ENCODE data around the gene BLTP2. TPM values are rescaled to one million over a fixed set of nuclear protein-coding genes. Genes with fewer than 3 reads are reported as not detected.

Gene BLTP2
- total RNA-seq, 1 experiment from 2014 or later = 137 TPM

- no peak for DNase-seq
- Histone ChIP-seq H4K5ac (ENCODE audit: insufficient read length, low read depth, low read length) (no peak overlapping the region), H4K20me1 (ENCODE audit: control insufficient read depth, insufficient read depth, insufficient read length) (no peaks in the 10 kb centered on the region), H2BK20ac (ENCODE audit: low read depth, low read length, poor library complexity, severe bottlenecking) (no peak overlapping the region), H3K27ac (ENCODE audit: insufficient read length, low read depth, low read length) (no peak overlapping the region), H2BK120ac (ENCODE audit: low read depth, low read length, poor library complexity, severe bottlenecking) (no peak overlapping the region), H3K4me2 (ENCODE audit: insufficient read depth, insufficient read length, low read length) (peak overlapping the region; percentile 74), H4K91ac (ENCODE audit: insufficient read length, low read depth, low read length) (no peak overlapping the region), H3K4ac (ENCODE audit: low read depth, low read length) (no peak overlapping the region), H2BK5ac (ENCODE audit: insufficient read length, low read length) (no peak overlapping the region), H3K23me2 (ENCODE audit: insufficient read length, low read depth, low read length, poor library complexity, severe bottlenecking) (peaks cover 12% of the 10 kb centered on the region), H3K4me1 (ENCODE audit: insufficient read depth, low read length) (no peaks in the 10 kb centered on the region), H3K9ac (ENCODE audit: extremely low read depth, insufficient read length, low read length) (peak overlapping the region; percentile 84), H3K56ac (ENCODE audit: insufficient read length, low read depth, low read length) (no peak overlapping the region), H4K8ac (replicated peaks; ENCODE audit: insufficient read length, low read depth, low read length) (no peak overlapping the region), H3K27me3 (ENCODE audit: insufficient read depth, low read length) (no peaks in the 10 kb centered on the region), H3K9me3 (ENCODE audit: control insufficient read depth, low read depth, low read length) (no peaks in the 10 kb centered on the region), H2AFZ (ENCODE audit: low read length) (no peak overlapping the region), H3K79me2 (ENCODE audit: insufficient read depth, low read length) (no peaks in the 10 kb centered on the region; the same call in 1 of the 2 replicates), H3K23ac (ENCODE audit: insufficient read length, low read depth, low read length) (no peak overlapping the region), H3K18ac (ENCODE audit: insufficient read length, low read depth, low read length) (no peak overlapping the region), H3K79me1 (ENCODE audit: insufficient read depth, low read depth, low read length, poor library complexity, severe bottlenecking) (no peaks in the 10 kb centered on the region), H3K14ac (ENCODE audit: insufficient read depth, low read length) (no peak overlapping the region), H2BK12ac (ENCODE audit: insufficient read length, low read depth, low read length) (no peak overlapping the region), H3T11ph (ENCODE audit: low read length) (no peak overlapping the region), H2AK5ac (ENCODE audit: insufficient read length, low read length) (no peak overlapping the region), H2BK15ac (ENCODE audit: low read depth, low read length) (no peak overlapping the region)
- no peak for TF ChIP-seq CTCF (conservative IDR thresholded peaks at IDR 0.05)
- WGBS (ENCODE audit: extremely low coverage, insufficient read length, low lambda C conversion rate) = no CpG with 5 or more reads among the region's 5 CpGs
- Mint-ChIP-seq H3K4me3 (peak overlapping the region; percentile 94 to 97), H3K27me3 (ENCODE audit: low read depth) (no peaks in the 10 kb centered on the region), H3K27ac (peak overlapping the region in 2 of 3 experiments; percentile 99; a peak in 6 of 7 replicates), H3K9me3 (no peaks in the 10 kb centered on the region), H3K36me3 (ENCODE audit: insufficient read depth in 1 of 3, low read depth in 3 of 3) (peaks cover 12 to 29% (median 28%) of the 10 kb centered on the region in 3 experiments; a peak in 6 of 7 replicates), H3K4me1 (peaks cover 16% of the 10 kb centered on the region in 2 experiments)
Measured at GRCh38 chr17:28597606-28598383, 47.2 kb downstream of the BLTP2 start.

Other genes starting within 250 kb of the BLTP2 start
- gene SLC46A1, start 238.9 kb downstream of the BLTP2 start, total RNA-seq (2021) = 8.7 and 9.1 TPM in 2 replicates
- not detected in 2 replicates for gene SLC13A2, start 171.5 kb downstream of the BLTP2 start, total RNA-seq (2021)
- not detected in 2 replicates for gene FOXN1, start 138.8 kb downstream of the BLTP2 start, total RNA-seq (2021)
- 36.9 and 38.3 TPM in 2 replicates for gene UNC119, start 92.5 kb downstream of the BLTP2 start, total RNA-seq (2021)
- gene PIGS, start 73.6 kb downstream of the BLTP2 start, total RNA-seq (2021) = 40.3 and 45.8 TPM in 2 replicates
- 53.2 and 58.0 TPM in 2 replicates for gene ALDOC, start 68.3 kb downstream of the BLTP2 start, total RNA-seq (2021)
- gene SPAG5, start 46.1 kb downstream of the BLTP2 start, total RNA-seq (2021) = 114 and 122 TPM in 2 replicates
- 25.2 and 25.8 TPM in 2 replicates for gene RSKR, start 31.0 kb downstream of the BLTP2 start, total RNA-seq (2021)
- gene SDF2, start 16.7 kb upstream of the BLTP2 start, total RNA-seq (2021) = 40.2 TPM in 2 replicates
- gene SUPT6H, start 17.0 kb upstream of the BLTP2 start, total RNA-seq (2021) = 78.5 and 85.8 TPM in 2 replicates
- gene PROCA1, start 66.7 kb upstream of the BLTP2 start, total RNA-seq (2021) = 14.2 and 15.0 TPM in 2 replicates
- gene RAB34, start 72.7 kb upstream of the BLTP2 start, total RNA-seq (2021) = 189 and 190 TPM in 2 replicates
- gene RPL23A, start 74.8 kb upstream of the BLTP2 start, total RNA-seq (2021) = 2,008 and 2,053 TPM in 2 replicates
- 46.4 and 50.7 TPM in 2 replicates for gene TLCD1, start 81.1 kb upstream of the BLTP2 start, total RNA-seq (2021)
- gene NEK8, start 83.6 kb upstream of the BLTP2 start, total RNA-seq (2021) = 16.6 and 18.8 TPM in 2 replicates
- gene TRAF4, start 98.9 kb upstream of the BLTP2 start, total RNA-seq (2021) = 227 and 237 TPM in 2 replicates
- 76.1 and 77.1 TPM in 2 replicates for gene FAM222B, start 197.6 kb upstream of the BLTP2 start, total RNA-seq (2021)
- 61.7 and 67.8 TPM in 2 replicates for gene ERAL1, start 209.9 kb upstream of the BLTP2 start, total RNA-seq (2021)